ENCODE results near the gene PARS2. TPM values are rescaled to one million over a fixed set of nuclear protein-coding genes. Genes with fewer than 3 reads are reported as not detected.
A peak's percentile ranks its signal among the peaks of the same experiment; 100 is the strongest.
"Not testable (repeated sequence)": the region's sequence is repeated elsewhere in the genome, so short reads cannot be mapped to it uniquely, and the experiment has no call there.

Gene PARS2
- total and polyA plus RNA-seq, 5 donors: 2.0 to 3.7 (median 2.9) TPM

DNA sequence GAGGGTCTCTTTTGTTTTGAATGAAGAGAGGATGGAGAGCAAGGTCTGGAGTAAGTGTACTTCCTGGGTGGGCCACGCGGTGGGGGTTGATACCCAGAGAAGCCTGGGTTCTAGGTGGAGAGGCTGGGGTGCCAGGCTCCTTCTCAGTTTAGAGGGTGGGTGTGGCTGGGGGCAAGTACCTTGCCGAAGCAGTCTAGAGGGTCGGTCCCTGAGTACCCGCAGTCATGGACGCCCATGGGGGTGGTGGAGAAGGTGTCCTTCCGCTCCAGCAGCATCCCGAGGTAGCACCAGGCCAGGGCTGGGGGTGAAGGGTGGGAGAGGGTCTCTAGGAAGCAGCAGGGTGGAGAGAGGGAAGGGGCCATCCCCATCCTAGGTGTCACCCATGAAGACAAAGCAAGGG lies 22.5 kb upstream of the PARS2 start:
- Histone ChIP-seq H3K27me3 (ENCODE audit: control insufficient read depth, insufficient read depth) (no peaks in the 10 kb centered on the region), H3K27ac (ENCODE audit: low read length) (no peak overlapping the region), H3K4me1 (ENCODE audit: control insufficient read depth, insufficient read depth, low read length) (no peaks in the 10 kb centered on the region), H3K9me3 (ENCODE audit: control insufficient read depth, low read length) (no peaks in the 10 kb centered on the region), H3K4me3 (ENCODE audit: low read length) (no peak overlapping the region)
- DNase-seq (no peak), ATAC-seq (no peak)
- WGBS: 88% methylated on average over 8 of the region's 8 CpGs
- intact Hi-C loops (cut with DNase I): no loop called here

DNA sequence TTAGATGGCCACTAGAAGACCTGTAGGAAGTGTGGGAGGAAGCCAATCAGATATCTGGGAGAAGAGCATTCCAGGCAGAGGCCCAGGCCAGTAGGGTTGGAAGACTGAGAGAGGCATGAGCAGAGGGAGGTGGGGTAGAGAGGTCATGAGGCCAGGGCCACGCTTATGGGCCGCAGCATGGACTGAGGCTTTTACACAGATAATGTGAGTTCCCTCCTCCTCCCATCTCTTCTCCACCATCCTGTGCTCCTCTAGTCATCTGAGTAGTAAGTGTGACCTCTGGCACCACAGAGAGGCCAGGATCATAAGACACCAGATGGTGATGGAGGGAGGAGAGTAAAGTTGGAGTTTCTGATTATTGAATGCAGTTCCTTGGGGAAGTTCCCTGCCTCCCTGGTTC lies 19.7 kb upstream of the PARS2 start:
- Histone ChIP-seq H3K4me1 (ENCODE audit: control insufficient read depth, insufficient read depth, low read length) (no peaks in the 10 kb centered on the region), H3K27ac (ENCODE audit: low read length) (no peak overlapping the region), H3K27me3 (ENCODE audit: control insufficient read depth, insufficient read depth) (no peaks in the 10 kb centered on the region), H3K9me3 (ENCODE audit: control insufficient read depth, low read length) (no peaks in the 10 kb centered on the region), H3K4me3 (ENCODE audit: low read length) (no peak overlapping the region)
- intact Hi-C loops (cut with DNase I): no loop called here
- no peak for ATAC-seq
- DNase-seq: no peak
- 56% methylated on average over 2 of the region's 2 CpGs for WGBS

DNA sequence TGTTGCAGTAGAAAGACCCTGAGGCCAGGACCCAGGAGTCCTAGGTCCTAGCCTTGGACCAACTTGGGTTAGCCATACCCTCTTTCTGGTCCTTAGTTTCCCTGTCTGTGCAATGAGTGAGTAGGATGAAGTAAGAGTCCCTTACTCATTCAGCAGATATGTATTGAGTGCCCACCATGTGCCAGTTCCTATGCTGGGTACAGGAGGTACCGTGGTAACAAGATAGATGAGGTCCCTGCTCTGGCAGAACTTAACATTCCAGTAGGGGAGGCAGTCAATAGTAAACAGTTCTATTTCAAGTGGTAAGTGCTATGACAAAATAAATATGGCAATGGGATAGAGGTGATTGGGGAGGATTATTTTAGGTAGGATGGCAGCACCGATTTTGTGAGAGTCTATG lies 18.3 kb upstream of the PARS2 start:
- Histone ChIP-seq H3K27me3 (ENCODE audit: control insufficient read depth, insufficient read depth) (no peaks in the 10 kb centered on the region), H3K27ac (ENCODE audit: low read length) (no peak overlapping the region), H3K4me1 (ENCODE audit: control insufficient read depth, insufficient read depth, low read length) (no peaks in the 10 kb centered on the region), H3K4me3 (ENCODE audit: low read length) (no peak overlapping the region), H3K9me3 (ENCODE audit: control insufficient read depth, low read length) (no peaks in the 10 kb centered on the region)
- WGBS: 67% methylated on average over 2 of the region's 2 CpGs
- intact Hi-C loops (cut with DNase I): no loop called here
- no peak for ATAC-seq
- no peak for DNase-seq

DNA sequence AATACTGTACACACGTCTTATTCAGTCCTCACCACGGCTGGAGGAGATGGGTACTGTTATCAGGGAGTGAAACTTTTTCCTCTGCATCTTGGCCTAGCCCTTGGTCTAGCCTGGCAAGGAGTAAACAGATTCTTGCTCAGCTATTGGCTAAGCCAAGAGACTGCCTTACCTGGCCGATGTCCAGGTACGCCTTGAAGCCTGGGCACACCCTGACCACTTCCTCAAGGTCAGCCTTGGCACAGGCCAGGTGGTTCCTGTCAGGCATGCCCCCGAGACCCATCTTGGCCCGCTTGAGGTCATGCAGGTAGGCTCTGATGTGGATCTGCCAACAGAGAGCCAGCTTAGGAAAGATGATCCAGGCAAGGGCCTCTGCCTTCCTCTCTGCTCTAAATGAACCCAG lies 17.8 kb upstream of the PARS2 start:
- intact Hi-C loops (cut with DNase I): no loop called here
- no peak for ATAC-seq
- no peaks in the 10 kb centered on the region for H3K27me3 ChIP-seq (ENCODE audit: control insufficient read depth, insufficient read depth)

DNA sequence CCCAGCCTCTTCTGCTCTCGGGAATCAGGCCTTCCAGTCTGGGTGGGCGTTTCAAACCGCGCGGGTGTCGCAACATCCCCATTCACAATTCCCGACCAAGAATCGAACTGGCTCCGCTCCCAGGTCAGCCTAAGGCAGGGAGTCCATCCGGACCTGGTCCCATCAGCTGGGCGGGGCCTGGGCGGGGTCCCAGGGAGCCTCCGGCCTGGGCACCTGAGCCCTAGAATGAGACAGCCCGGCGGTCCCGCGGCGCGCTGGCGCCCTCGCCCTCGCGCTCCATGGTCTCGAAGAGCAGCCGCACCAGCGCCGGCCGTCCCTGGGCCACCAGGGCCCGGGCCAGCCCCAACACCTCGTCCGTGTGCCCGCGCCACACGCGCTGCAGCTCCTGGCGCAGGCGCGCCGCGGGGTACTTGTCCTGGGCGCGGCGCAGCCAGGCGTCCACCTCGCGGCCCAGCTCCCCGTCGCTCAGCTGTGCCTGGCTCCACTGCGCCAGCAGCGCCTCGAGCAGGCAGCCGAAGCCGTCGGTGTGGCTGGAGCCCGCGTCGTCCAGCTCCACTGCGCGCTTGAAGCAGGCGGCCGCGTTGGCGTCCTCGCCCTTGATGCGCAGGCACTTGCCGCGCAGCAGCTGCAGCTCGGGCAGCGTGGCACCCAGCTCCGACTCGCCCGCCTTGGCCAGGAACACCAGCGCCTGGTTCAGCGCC lies 16.9 kb upstream of the PARS2 start:
- Histone ChIP-seq H3K4me3 (ENCODE audit: low read length) (no peak overlapping the region), H3K27ac (ENCODE audit: low read length) (no peak overlapping the region), H3K9me3 (ENCODE audit: control insufficient read depth, low read length) (no peaks in the 10 kb centered on the region), H3K4me1 (ENCODE audit: control insufficient read depth, insufficient read depth, low read length) (no peaks in the 10 kb centered on the region), H3K27me3 (ENCODE audit: control insufficient read depth, insufficient read depth) (no peaks in the 10 kb centered on the region)
- ATAC-seq (peak; percentile 37 to 40), DNase-seq (no peak)
- WGBS: 17% methylated on average over 74 of the region's 74 CpGs
- intact Hi-C loops (cut with DNase I): no loop called here

More for the DNA sequence above, 17.8 kb upstream of the PARS2 start:
- no peak for DNase-seq
- WGBS: 79% methylated on average over 6 of the region's 6 CpGs
- no peaks in the 10 kb centered on the region for H3K9me3 ChIP-seq (ENCODE audit: control insufficient read depth, low read length)
- H3K4me1 ChIP-seq (ENCODE audit: control insufficient read depth, insufficient read depth, low read length): no peaks in the 10 kb centered on the region
- no peak overlapping the region for H3K4me3 ChIP-seq (ENCODE audit: low read length)
- H3K27ac ChIP-seq (ENCODE audit: low read length): no peak overlapping the region

DNA sequence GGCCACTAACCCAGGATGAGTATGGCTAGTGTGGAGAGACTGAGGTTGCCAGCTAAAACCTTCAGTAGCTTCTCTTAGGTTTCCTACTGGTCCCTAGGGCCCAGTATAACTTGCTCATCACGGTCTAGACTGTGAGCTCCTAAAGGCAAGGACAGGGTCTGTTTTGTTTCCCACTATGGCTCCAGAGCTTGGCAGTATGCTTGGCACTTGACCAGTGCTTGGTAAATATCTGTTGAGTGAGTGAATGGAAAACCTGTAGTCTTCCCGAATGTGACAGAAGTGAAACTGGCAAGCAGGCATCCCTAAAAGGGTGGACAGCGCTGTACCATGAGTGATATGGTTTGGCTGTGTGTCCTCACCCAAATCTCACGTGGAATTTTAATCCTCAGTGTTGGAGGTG lies 13.1 kb upstream of the PARS2 start:
- DNase-seq (no peak), ATAC-seq (no peak)
- H3K4me3 ChIP-seq (ENCODE audit: low read length): no peak overlapping the region
- no peaks in the 10 kb centered on the region for H3K27me3 ChIP-seq (ENCODE audit: control insufficient read depth, insufficient read depth)
- H3K9me3 ChIP-seq (ENCODE audit: control insufficient read depth, low read length): no peaks in the 10 kb centered on the region
- WGBS: 66% methylated on average over 4 of the region's 4 CpGs
- no peaks in the 10 kb centered on the region for H3K4me1 ChIP-seq (ENCODE audit: control insufficient read depth, insufficient read depth, low read length)
- no peak overlapping the region for H3K27ac ChIP-seq (ENCODE audit: low read length)
- intact Hi-C loops (cut with DNase I): no loop called here

DNA sequence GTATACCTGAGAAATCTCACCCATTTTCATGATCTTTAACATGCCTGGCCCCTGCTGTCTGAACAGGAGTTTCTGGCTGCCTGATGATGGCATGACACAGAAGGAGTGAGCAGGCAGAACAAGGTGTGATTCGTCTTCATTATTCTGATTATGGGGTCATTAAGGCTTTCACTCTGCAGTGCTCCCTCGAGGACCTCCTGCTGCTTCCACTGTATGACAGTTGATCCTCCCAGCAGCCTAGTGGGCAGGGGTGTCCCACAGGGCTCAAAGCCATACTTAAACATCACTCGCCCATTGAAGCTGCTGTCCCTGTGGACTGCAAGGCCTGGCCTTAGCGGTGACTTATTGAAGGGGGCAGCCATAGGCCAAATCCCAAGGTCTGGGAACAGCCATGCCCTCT lies 12.7 kb upstream of the PARS2 start:
- intact Hi-C loops (cut with DNase I): no loop called here
- WGBS: 75% methylated on average over 4 of the region's 4 CpGs
- no peak for ATAC-seq

DNA sequence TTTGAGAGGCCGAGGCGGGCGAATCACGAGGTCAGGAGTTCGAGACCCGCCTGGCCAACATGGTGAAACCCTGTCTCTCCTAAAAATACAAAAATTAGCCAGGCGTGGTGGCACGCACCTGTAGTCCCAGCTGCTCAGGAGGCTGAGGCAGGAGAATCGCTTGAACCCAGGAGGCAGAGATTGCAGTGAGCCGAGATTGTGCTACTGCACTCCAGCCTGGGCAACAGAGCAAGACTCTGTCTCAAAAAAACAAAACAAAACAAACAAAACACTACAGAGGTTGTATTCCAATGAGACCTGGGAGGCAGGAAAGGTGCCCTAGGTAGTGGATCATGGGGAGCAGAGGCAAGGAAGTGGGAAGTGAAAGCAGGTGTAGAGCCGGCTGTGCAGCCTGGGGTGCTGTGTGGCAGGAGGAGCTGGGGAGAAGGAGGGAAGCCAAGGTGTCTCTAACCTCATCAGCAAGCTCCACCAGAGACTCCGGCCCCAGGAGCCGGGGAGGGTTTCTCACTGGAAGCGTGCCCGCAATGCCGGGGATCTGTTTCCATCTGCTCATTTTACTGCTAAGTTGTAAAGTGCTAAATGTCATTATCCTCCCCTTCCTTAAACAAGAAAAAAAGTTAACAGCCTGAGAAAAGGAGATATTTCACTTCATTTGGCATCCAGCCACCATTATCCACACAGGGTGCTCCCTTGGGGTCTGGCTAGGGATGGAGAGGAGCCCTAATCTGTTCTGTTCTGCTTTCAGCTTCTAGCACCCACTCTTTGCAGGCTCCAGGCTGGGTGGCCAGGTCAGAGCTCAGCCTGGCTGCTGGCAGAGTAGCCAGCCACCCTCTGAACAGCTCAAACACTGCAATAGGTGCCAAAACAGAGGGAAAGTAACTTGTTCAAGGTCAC lies 11.8 kb upstream of the PARS2 start:
- H3K9me3 ChIP-seq (ENCODE audit: control insufficient read depth, low read length); H3K4me1 ChIP-seq (ENCODE audit: control insufficient read depth, insufficient read depth, low read length); H3K4me3 ChIP-seq (ENCODE audit: low read length); H3K27ac ChIP-seq (ENCODE audit: low read length); ATAC-seq; H3K27me3 ChIP-seq (ENCODE audit: control insufficient read depth, insufficient read depth); DNase-seq; intact Hi-C loops (cut with DNase I): not testable (repeated sequence)
- WGBS: 72% methylated on average over 16 of the region's 16 CpGs

More for the DNA sequence above, 12.7 kb upstream of the PARS2 start:
- H3K27me3 ChIP-seq (ENCODE audit: control insufficient read depth, insufficient read depth): no peaks in the 10 kb centered on the region
- no peaks in the 10 kb centered on the region for H3K9me3 ChIP-seq (ENCODE audit: control insufficient read depth, low read length)
- H3K4me1 ChIP-seq (ENCODE audit: control insufficient read depth, insufficient read depth, low read length): no peaks in the 10 kb centered on the region
- H3K4me3 ChIP-seq (ENCODE audit: low read length): no peak overlapping the region
- no peak overlapping the region for H3K27ac ChIP-seq (ENCODE audit: low read length)
- no peak for DNase-seq

DNA sequence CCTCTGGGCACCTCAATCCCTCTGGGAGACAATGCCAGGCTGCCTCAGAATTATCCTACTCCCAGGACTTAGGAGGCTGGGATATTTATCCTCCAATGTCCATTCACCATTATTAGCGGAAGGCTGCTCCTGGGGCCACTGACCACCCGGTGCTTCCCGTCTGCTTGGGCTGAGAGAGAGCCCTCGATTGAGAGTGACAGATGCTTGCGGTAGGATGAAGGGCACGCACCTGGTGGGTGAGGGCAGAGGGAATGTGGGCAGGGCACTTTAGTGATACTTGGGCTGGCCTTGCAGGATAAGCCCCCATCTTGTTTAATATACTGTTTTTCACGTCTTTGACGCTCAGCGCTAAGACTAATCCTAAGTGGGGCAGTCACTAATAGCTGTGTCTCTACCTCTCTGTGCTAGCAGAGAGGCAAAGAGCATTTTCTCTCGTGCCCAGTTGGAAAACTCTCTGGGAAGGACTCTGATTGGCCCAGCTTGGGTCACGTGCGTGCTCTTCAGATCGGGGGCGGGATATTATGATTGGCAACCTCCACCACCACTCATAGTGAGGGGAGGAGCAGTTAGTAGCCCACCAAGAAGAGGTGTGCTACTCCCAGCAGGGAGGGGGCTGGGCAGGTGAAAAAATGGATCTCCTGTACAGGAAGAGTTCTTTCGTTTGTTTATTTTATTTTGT lies 10.6 kb upstream of the PARS2 start:
- WGBS: 49% methylated on average over 15 of the region's 15 CpGs
- ATAC-seq (no peak), DNase-seq (no peak)
- Histone ChIP-seq H3K9me3 (ENCODE audit: control insufficient read depth, low read length) (no peaks in the 10 kb centered on the region), H3K4me3 (ENCODE audit: low read length) (no peak overlapping the region), H3K27ac (ENCODE audit: low read length) (no peak overlapping the region), H3K4me1 (ENCODE audit: control insufficient read depth, insufficient read depth, low read length) (no peaks in the 10 kb centered on the region), H3K27me3 (ENCODE audit: control insufficient read depth, insufficient read depth) (no peaks in the 10 kb centered on the region)
- intact Hi-C loops (cut with DNase I): no loop called here

DNA sequence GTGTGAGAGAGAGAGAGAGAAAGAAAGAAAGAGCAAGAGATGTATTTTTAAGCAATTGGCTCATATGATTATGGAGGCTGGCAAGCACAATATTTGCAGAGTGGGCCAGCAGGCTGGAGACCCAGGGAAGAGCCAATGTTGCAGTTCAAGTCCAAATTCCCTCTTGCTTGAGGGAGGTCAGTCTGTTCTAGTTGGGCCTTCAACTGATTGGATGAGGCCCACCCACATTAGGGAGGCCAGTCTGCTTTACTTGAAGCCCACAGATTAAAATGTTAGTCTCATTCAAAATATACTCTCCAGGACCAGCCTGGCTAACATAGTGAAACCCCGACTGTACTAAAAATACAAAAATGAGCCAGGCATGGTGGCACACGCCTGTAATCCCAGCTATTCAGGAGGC lies 8.6 kb upstream of the PARS2 start:
- intact Hi-C loops (cut with DNase I): no loop called here
- Histone ChIP-seq H3K27ac (ENCODE audit: low read length) (no peak overlapping the region), H3K4me3 (ENCODE audit: low read length) (no peak overlapping the region), H3K9me3 (ENCODE audit: control insufficient read depth, low read length) (no peaks in the 10 kb centered on the region), H3K4me1 (ENCODE audit: control insufficient read depth, insufficient read depth, low read length) (no peaks in the 10 kb centered on the region), H3K27me3 (ENCODE audit: control insufficient read depth, insufficient read depth) (no peaks in the 10 kb centered on the region)
- 89% methylated on average over 2 of the region's 2 CpGs for WGBS
- no peak for ATAC-seq
- no peak for DNase-seq

DNA sequence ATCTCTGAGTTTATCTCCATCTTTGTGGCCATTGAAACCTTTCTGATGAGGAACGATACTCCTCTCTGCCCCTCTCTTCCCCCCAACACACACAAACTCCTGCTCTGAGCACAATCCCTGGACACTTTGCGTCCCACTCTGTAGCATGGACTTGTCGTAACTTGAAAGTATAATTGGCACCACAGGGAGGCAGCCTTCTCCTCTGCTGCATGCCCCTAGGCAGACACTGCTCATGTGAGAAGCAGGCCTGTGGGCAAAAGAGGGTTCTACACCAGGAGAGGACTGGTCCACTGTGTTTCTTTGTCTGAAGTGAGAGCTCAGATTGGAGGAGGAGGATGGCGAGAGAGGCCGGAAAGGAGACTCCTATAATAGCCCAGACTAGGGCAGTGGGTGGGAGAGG lies 3.8 kb upstream of the PARS2 start:
- H3K27me3 ChIP-seq (ENCODE audit: control insufficient read depth, insufficient read depth): no peaks in the 10 kb centered on the region
- no peak for ATAC-seq
- H3K27ac ChIP-seq (ENCODE audit: low read length): no peak overlapping the region
- DNase-seq: no peak
- H3K4me1 ChIP-seq (ENCODE audit: control insufficient read depth, insufficient read depth, low read length): no peaks in the 10 kb centered on the region
- no peak overlapping the region for H3K4me3 ChIP-seq (ENCODE audit: low read length)
- no peaks in the 10 kb centered on the region for H3K9me3 ChIP-seq (ENCODE audit: control insufficient read depth, low read length)
- 78% methylated on average over 5 of the region's 5 CpGs for WGBS
- intact Hi-C loops (cut with DNase I): no loop called here
